H9 (cell line): ENCODE data around the gene DGKB. TPM values are rescaled to one million over a fixed set of nuclear protein-coding genes. Genes with fewer than 3 reads are reported as not detected.

Experiments
- DNase-seq: peaks from one replicate; pipeline ENCODE4 v3.0.0-alpha.2; 2017
- H2AFZ ChIP-seq: one replicate; pipeline ENCODE4 v1.6.1; 2013; ENCODE audit warnings: mild to moderate bottlenecking, low read length, control low read depth, moderate library complexity
- H2AK5ac ChIP-seq: 2 replicates; pipeline ENCODE4 v1.6.1; 2013; ENCODE audit warnings: low read length, control low read depth, mixed read lengths; ENCODE audit not compliant: insufficient read length
- H2BK120ac ChIP-seq: one replicate; pipeline ENCODE4 v1.6.1; 2013; ENCODE audit warnings: low read depth, mild to moderate bottlenecking, low read length, control low read depth, inconsistent platforms; ENCODE audit not compliant: poor library complexity, severe bottlenecking
- H2BK12ac ChIP-seq: 2 replicates; pipeline ENCODE4 v1.6.1; 2013; ENCODE audit warnings: low read length, control low read depth, mixed read lengths, low read depth; ENCODE audit not compliant: insufficient read length
- H2BK15ac ChIP-seq: 2 replicates; pipeline ENCODE4 v1.6.1; 2013; ENCODE audit warnings: low read depth, low read length, control low read depth
- H2BK20ac ChIP-seq: one replicate; pipeline ENCODE4 v1.6.1; 2013; ENCODE audit warnings: low read depth, mild to moderate bottlenecking, low read length, control low read depth, inconsistent platforms; ENCODE audit not compliant: poor library complexity, severe bottlenecking
- H2BK5ac ChIP-seq: 2 replicates; pipeline ENCODE4 v1.6.1; 2013; ENCODE audit warnings: low read length, control low read depth, mixed read lengths; ENCODE audit not compliant: insufficient read length
- H3K14ac ChIP-seq: 2 replicates; pipeline ENCODE4 v1.6.1; 2013; ENCODE audit warnings: low read length, control low read depth; ENCODE audit not compliant: insufficient read depth
- H3K18ac ChIP-seq: 2 replicates; pipeline ENCODE4 v1.6.1; 2013; ENCODE audit warnings: low read depth, mild to moderate bottlenecking, mixed read lengths, low read length, control low read depth; ENCODE audit not compliant: insufficient read length
- H3K23ac ChIP-seq: 2 replicates; pipeline ENCODE4 v1.6.1; 2013; ENCODE audit warnings: low read length, control low read depth, mixed read lengths, low read depth; ENCODE audit not compliant: insufficient read length
- H3K23me2 ChIP-seq: 2 replicates; pipeline ENCODE4 v1.6.1; 2013; ENCODE audit warnings: low read depth, mild to moderate bottlenecking, mixed read lengths, low read length, control low read depth; ENCODE audit not compliant: insufficient read length, poor library complexity, severe bottlenecking
- H3K27ac ChIP-seq: 2 replicates; pipeline ENCODE4 v1.5.1; 2013; ENCODE audit warnings: low read length, control low read depth, mixed read lengths, low read depth; ENCODE audit not compliant: insufficient read length
- H3K27me3 ChIP-seq: 2 replicates; pipeline ENCODE4 v1.6.1; 2013; ENCODE audit warnings: low read length, control low read depth, inconsistent platforms; ENCODE audit not compliant: insufficient read depth
- H3K4ac ChIP-seq: 2 replicates; pipeline ENCODE4 v1.6.1; 2013; ENCODE audit warnings: low read depth, mild to moderate bottlenecking, control low read depth, inconsistent platforms, low read length, moderate library complexity
- H3K4me1 ChIP-seq: 2 replicates; pipeline ENCODE4 v1.6.1; 2013; ENCODE audit warnings: low read length, control low read depth, inconsistent platforms; ENCODE audit not compliant: insufficient read depth
- H3K4me2 ChIP-seq: 2 replicates; pipeline ENCODE4 v1.6.1; 2013; ENCODE audit warnings: low read length, control low read depth, mixed read lengths; ENCODE audit not compliant: insufficient read length, insufficient read depth
- H3K56ac ChIP-seq: 2 replicates; pipeline ENCODE4 v1.6.1; 2013; ENCODE audit warnings: low read depth, mild to moderate bottlenecking, mixed read lengths, low read length, control low read depth; ENCODE audit not compliant: insufficient read length
- H3K79me1 ChIP-seq: 2 replicates; pipeline ENCODE4 v1.6.1; 2013; ENCODE audit warnings: low read depth, mild to moderate bottlenecking, moderate library complexity, low read length, control low read depth, inconsistent platforms; ENCODE audit not compliant: insufficient read depth, poor library complexity, severe bottlenecking
- H3K79me2 ChIP-seq: 2 replicates; pipeline ENCODE4 v1.6.1; 2013; ENCODE audit warnings: low read length, control low read depth, inconsistent platforms; ENCODE audit not compliant: insufficient read depth
- H3K9ac ChIP-seq: 2 replicates; pipeline ENCODE4 v1.6.1; 2013; ENCODE audit warnings: low read length, control low read depth, mixed read lengths; ENCODE audit not compliant: insufficient read length; ENCODE audit errors: extremely low read depth
- H3K9me3 ChIP-seq: one replicate; pipeline ENCODE4 v1.6.1; 2013; ENCODE audit warnings: low read depth, low read length, inconsistent platforms; ENCODE audit not compliant: control insufficient read depth
- H3T11ph ChIP-seq: one replicate; pipeline ENCODE4 v1.6.1; 2013; ENCODE audit warnings: mild to moderate bottlenecking, low read length, control low read depth, inconsistent platforms
- H4K20me1 ChIP-seq: one replicate; pipeline ENCODE4 v1.6.1; 2013; ENCODE audit not compliant: control insufficient read depth, insufficient read length, insufficient read depth
- H4K5ac ChIP-seq: 2 replicates; pipeline ENCODE4 v1.6.1; 2013; ENCODE audit warnings: low read depth, mild to moderate bottlenecking, mixed read lengths, low read length, control low read depth; ENCODE audit not compliant: insufficient read length
- H4K8ac ChIP-seq: replicated peaks from 2 replicates; pipeline ENCODE4 v1.6.1; 2013; ENCODE audit warnings: low read length, control low read depth, mixed read lengths, low read depth; ENCODE audit not compliant: insufficient read length
- H4K91ac ChIP-seq: 2 replicates; pipeline ENCODE4 v1.6.1; 2013; ENCODE audit warnings: low read depth, mild to moderate bottlenecking, moderate library complexity, mixed read lengths, low read length, control low read depth; ENCODE audit not compliant: insufficient read length
- H3K27ac Mint-ChIP-seq, 3 experiments: 2 replicates in 2 of 3; 3 replicates in 1 of 3; pipeline ENCODE4 v1.8.0; 2020 to 2021; ENCODE audit warnings: mixed read lengths in 3 of 3, mild to moderate bottlenecking in 1 of 3, moderate library complexity in 1 of 3
- H3K27me3 Mint-ChIP-seq: 2 replicates; pipeline ENCODE4 v1.8.0; 2021; ENCODE audit warnings: low read depth, mild to moderate bottlenecking, moderate library complexity, mixed read lengths
- H3K36me3 Mint-ChIP-seq, 3 experiments: 2 replicates in 2 of 3; 3 replicates in 1 of 3; pipeline ENCODE4 v1.8.0; 2020 to 2021; ENCODE audit warnings: low read depth in 3 of 3, mixed read lengths in 3 of 3; ENCODE audit not compliant: insufficient read depth in 1 of 3
- H3K4me1 Mint-ChIP-seq, 2 experiments: 2 replicates each; pipeline ENCODE4 v1.8.0; 2020; ENCODE audit warnings: mixed read lengths in 2 of 2
- H3K4me3 Mint-ChIP-seq, 2 experiments: 2 replicates in 1 of 2; 3 replicates in 1 of 2; pipeline ENCODE4 v1.8.0; 2020 to 2021; ENCODE audit warnings: mild to moderate bottlenecking in 2 of 2, mixed read lengths in 2 of 2, moderate library complexity in 1 of 2
- H3K9me3 Mint-ChIP-seq, 2 experiments: 2 replicates in 1 of 2; 3 replicates in 1 of 2; pipeline ENCODE4 v1.8.0; 2020; ENCODE audit warnings: mild to moderate bottlenecking in 2 of 2, mixed read lengths in 2 of 2, moderate library complexity in 1 of 2
- total RNA-seq: library from RNA; stranded (reverse); gene quantifications from 2 replicates; pipeline ENCODE4 v1.2.1, GENCODE V29; 2021
- TF ChIP-seq, protein P1 (sequence below): fragments of 200-600 bp; sonication (generic); conservative IDR thresholded peaks from 3 replicates; pipeline ENCODE4 v1.8.0; 2021; ENCODE audit warnings: antibody characterized with exemption, mild to moderate bottlenecking

DGKB gene
- total RNA-seq, 1 experiment from 2014 or later: 0.26 TPM

DNA sequence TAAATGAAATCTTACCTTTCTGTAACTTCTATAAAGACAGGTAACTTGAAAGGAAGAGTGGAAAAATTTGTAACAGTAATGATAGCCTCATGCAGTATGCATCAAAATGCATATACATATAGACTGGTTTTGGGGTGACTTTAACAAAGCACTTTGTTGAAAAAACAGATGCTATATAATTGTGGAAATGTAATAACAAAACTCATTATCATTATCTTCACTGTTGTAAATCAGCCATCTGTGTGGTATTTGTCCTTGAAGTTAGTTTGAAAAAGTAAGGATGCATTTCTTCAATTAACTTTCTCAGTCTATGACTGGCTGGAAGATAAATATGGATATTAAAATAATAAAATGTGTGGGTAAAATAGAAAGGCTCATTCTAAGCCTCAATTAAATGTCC lies 6.1 kb upstream of the DGKB start:
- Histone ChIP-seq H2BK12ac (no peak overlapping the region), H2AK5ac (no peak overlapping the region), H3K4me1 (no peaks in the 10 kb centered on the region; the same call in 1 of the 2 replicates), H3K79me1 (no peaks in the 10 kb centered on the region), H2BK5ac (no peak overlapping the region), H4K91ac (no peak overlapping the region), H3K27me3 (no peaks in the 10 kb centered on the region), H2BK120ac (no peak overlapping the region), H4K5ac (no peak overlapping the region), H3K27ac (no peak overlapping the region), H3K23ac (no peak overlapping the region), H2AFZ (no peak overlapping the region), H3K14ac (no peak overlapping the region), H3T11ph (no peak overlapping the region), H4K20me1 (no peaks in the 10 kb centered on the region), H3K79me2 (no peaks in the 10 kb centered on the region), H3K18ac (no peak overlapping the region), H3K4me2 (no peak overlapping the region), H3K9ac (no peak overlapping the region), H2BK15ac (no peak overlapping the region), H3K23me2 (no peaks in the 10 kb centered on the region), H3K9me3 (no peaks in the 10 kb centered on the region), H2BK20ac (no peak overlapping the region), H3K4ac (no peak overlapping the region), H4K8ac (no peak overlapping the region), H3K56ac (no peak overlapping the region)
- H3K4me1 Mint-ChIP-seq: no peaks in the 10 kb centered on the region
- no peaks in the 10 kb centered on the region for H3K36me3 Mint-ChIP-seq
- H3K9me3 Mint-ChIP-seq: no peaks in the 10 kb centered on the region
- no peak overlapping the region for H3K4me3 Mint-ChIP-seq
- no peaks in the 10 kb centered on the region for H3K27me3 Mint-ChIP-seq
- no peak for DNase-seq
- H3K27ac Mint-ChIP-seq: no peak overlapping the region
- TF ChIP-seq, protein P1, sequence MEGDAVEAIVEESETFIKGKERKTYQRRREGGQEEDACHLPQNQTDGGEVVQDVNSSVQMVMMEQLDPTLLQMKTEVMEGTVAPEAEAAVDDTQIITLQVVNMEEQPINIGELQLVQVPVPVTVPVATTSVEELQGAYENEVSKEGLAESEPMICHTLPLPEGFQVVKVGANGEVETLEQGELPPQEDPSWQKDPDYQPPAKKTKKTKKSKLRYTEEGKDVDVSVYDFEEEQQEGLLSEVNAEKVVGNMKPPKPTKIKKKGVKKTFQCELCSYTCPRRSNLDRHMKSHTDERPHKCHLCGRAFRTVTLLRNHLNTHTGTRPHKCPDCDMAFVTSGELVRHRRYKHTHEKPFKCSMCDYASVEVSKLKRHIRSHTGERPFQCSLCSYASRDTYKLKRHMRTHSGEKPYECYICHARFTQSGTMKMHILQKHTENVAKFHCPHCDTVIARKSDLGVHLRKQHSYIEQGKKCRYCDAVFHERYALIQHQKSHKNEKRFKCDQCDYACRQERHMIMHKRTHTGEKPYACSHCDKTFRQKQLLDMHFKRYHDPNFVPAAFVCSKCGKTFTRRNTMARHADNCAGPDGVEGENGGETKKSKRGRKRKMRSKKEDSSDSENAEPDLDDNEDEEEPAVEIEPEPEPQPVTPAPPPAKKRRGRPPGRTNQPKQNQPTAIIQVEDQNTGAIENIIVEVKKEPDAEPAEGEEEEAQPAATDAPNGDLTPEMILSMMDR: no peak
